Measurements from ENCODE around the gene PPEF2. TPM values are rescaled to one million over a fixed set of nuclear protein-coding genes. Genes with fewer than 3 reads are reported as not detected.
"Not testable (repeated sequence)": the region's sequence is repeated elsewhere in the genome, so short reads cannot be mapped to it uniquely, and the experiment has no call there.

The PPEF2 gene
- total RNA-seq, 3 donors from 2014 or later = 0.15 to 0.33 TPM; not detected in 1

- H3K9me3 ChIP-seq = no peaks in the 10 kb centered on the region
- H3K4me3 ChIP-seq = peak overlapping the region; percentile 79 to 91 (median 85)
- no peak for TF ChIP-seq CTCF (IDR thresholded peaks at IDR 0.05)
- TF ChIP-seq POLR2AphosphoS5 (IDR thresholded peaks at IDR 0.05) = peak in 2 of 3 donors; percentile 13 to 15
- intact Hi-C loops (cut with DNase I; ENCODE audit: low total_unique reads) = no loop called here
- no peaks in the 10 kb centered on the region for H3K27me3 ChIP-seq
- H3K27ac ChIP-seq = peak overlapping the region; percentile 43 to 86
- H3K36me3 ChIP-seq = no peaks in the 10 kb centered on the region
- H3K4me1 ChIP-seq = no peaks in the 10 kb centered on the region
- peak; percentile 38 to 63 for DNase-seq (ENCODE audit: low spot score in 2 of 2)
Observed at GRCh38 chr4:75939890-75940691, 37.8 kb upstream of the PPEF2 start.

- intact Hi-C loops (cut with DNase I; ENCODE audit: low total_unique reads) = no loop called here
- no peak overlapping the region for H3K27ac ChIP-seq
- no peak for TF ChIP-seq POLR2A (IDR thresholded peaks at IDR 0.05)
- TF ChIP-seq CTCF (IDR thresholded peaks at IDR 0.05) = no peak
- no peak for TF ChIP-seq POLR2AphosphoS5 (IDR thresholded peaks at IDR 0.05)
- no peak overlapping the region for H3K4me3 ChIP-seq
- no peaks in the 10 kb centered on the region for H3K27me3 ChIP-seq
- no peaks in the 10 kb centered on the region for H3K36me3 ChIP-seq
- no peaks in the 10 kb centered on the region for H3K4me1 ChIP-seq
- DNase-seq (ENCODE audit: low spot score in 2 of 2) = no peak
- no peaks in the 10 kb centered on the region for H3K9me3 ChIP-seq
Observed at GRCh38 chr4:75935628-75936027, 33.4 kb upstream of the PPEF2 start.

- H3K9me3 ChIP-seq = no peaks in the 10 kb centered on the region
- H3K4me3 ChIP-seq = no peak overlapping the region
- DNase-seq (ENCODE audit: low spot score in 2 of 2) = no peak
- H3K36me3 ChIP-seq = no peaks in the 10 kb centered on the region
- TF ChIP-seq POLR2A (IDR thresholded peaks at IDR 0.05) = no peak
- TF ChIP-seq CTCF (IDR thresholded peaks at IDR 0.05) = no peak
- TF ChIP-seq POLR2AphosphoS5 (IDR thresholded peaks at IDR 0.05) = no peak
- H3K27ac ChIP-seq = no peak overlapping the region
- intact Hi-C loops (cut with DNase I; ENCODE audit: low total_unique reads) = no loop called here
- H3K4me1 ChIP-seq = no peaks in the 10 kb centered on the region
- H3K27me3 ChIP-seq = no peaks in the 10 kb centered on the region
Observed at GRCh38 chr4:75930152-75930551, 27.9 kb upstream of the PPEF2 start.

DNA sequence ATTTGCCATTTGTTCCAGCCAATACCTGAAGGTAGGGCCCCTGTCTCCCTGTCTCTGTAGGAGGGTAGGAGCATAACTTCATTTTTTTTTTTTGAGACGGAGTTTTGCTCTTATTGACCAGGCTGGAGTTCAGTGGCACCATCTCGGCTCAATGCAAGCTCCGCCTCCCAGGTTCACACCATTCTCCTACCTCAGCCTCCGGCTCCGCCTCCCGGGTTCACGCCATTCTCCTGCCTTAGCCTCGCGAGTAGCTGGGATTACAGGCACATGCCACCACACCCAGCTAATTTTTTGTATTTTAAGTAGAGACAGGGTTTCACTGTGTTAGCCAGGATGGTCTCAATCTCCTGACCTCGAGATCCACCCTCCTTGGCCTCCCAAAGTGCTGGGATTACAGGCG, 22.7 kb upstream of the PPEF2 start:
- H3K27me3 ChIP-seq; H3K9me3 ChIP-seq; H3K27ac ChIP-seq; H3K4me3 ChIP-seq; H3K36me3 ChIP-seq; DNase-seq (ENCODE audit: low spot score in 2 of 2); intact Hi-C loops (cut with DNase I; ENCODE audit: low total_unique reads); H3K4me1 ChIP-seq: not testable (repeated sequence)

GRCh38 chr4:75924309-75924827, 22.1 kb upstream of the PPEF2 start:
- H3K27ac ChIP-seq = no peak overlapping the region
- intact Hi-C loops (cut with DNase I; ENCODE audit: low total_unique reads) = no loop called here
- no peak for DNase-seq (ENCODE audit: low spot score in 2 of 2)
- no peak for TF ChIP-seq CTCF (IDR thresholded peaks at IDR 0.05)
- TF ChIP-seq POLR2AphosphoS5 (IDR thresholded peaks at IDR 0.05) = no peak
- TF ChIP-seq POLR2A (IDR thresholded peaks at IDR 0.05) = no peak
- no peaks in the 10 kb centered on the region for H3K9me3 ChIP-seq
- no peak overlapping the region for H3K4me3 ChIP-seq
- no peaks in the 10 kb centered on the region for H3K36me3 ChIP-seq
- H3K27me3 ChIP-seq = no peaks in the 10 kb centered on the region
- no peaks in the 10 kb centered on the region for H3K4me1 ChIP-seq
